Renal pelvis (tissue), 4 donors: Measurements from ENCODE around the gene LKAAEAR1. TPM values are rescaled to one million over a fixed set of nuclear protein-coding genes. Genes with fewer than 3 reads are reported as not detected.

Experiments
- DNase-seq: peaks from one replicate; pipeline ENCODE4 v3.0.0-alpha.2; 2013
- polyA plus RNA-seq, 3 donors: library from polyadenylated mRNA; unstranded; fragments of 120-200 nt; gene quantifications; one replicate each; pipeline ENCODE4 v1.2.1, GENCODE V29; 2013; ENCODE audit not compliant: insufficient read length in 3 of 3

LKAAEAR1 gene
- polyA plus RNA-seq, 3 donors = 0.36 TPM; not detected in 1

- DNase-seq = no peak
These were observed 4.0 kb downstream of the LKAAEAR1 start, which contains the start of gene OPRL1 for GRCh38 chr20:64080013-64080812. Gene OPRL1, plus strand, starts transcription at chr20:64080082. Its CDS starts 12,639 bp downstream, at chr20:64092721.

DNA sequence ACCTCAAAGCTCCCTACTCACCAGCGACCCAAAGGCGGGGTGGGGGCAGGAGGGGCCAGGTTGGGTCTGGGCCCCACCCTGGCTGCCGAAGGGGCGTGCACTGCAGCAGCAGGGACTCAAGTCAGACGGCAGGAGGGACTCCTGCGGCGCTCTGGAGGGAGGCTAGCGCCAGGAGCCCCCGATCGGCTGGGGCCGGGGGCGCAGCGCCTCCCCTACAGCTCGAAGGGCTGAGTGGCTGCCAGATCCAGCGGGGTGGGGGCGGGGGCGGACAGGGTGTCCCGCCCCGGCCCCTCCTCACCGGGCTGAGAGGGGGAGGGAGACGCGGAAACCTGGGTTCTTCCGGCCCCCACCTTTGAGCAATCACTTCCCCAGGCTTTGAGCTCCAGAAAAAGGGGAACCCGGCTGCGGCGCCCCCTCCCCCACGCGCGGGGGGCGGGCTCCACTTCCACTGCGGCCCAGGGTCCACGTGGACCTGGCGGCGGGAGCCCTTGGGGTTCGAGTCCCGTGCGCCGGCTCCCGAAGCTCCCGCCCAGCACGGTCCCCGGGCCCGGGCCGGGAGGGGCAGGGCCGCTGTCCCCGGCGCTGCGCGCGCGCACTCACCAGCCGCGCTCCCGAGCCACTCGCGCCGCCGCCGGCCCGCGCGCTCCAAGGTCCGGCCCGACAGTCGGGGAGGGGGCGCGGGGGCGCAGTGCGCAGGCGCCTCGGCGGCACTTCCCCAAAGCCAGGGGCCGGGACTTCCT lies 4.8 kb downstream of the LKAAEAR1 start, which contains the start of gene RGS19:
TSS of gene RGS19 (minus strand) at position 246 of the 740 bp plus-strand sequence. CDS start 2,632 bp downstream, outside the sequence.
- no peak for DNase-seq

DNA sequence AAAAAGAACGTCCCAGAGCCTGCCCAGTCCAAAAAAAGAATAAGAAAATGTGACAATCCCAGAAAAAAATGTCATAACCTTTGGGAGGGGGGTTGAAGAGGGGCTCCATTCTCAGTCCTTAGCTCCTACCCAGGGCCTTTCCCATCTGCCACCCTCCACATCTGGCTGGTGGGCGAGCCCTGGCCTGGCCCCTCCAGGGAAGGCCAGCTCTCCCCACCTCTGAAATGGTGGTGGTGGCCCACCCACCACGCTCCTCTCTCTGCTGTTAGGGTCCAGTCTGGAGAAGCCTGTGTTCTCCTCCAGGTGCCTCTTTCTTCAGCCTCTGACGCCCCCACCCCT lies 5.3 kb downstream of the LKAAEAR1 start:
- no peak for DNase-seq

GRCh38 chr20:64077876-64078551 lies 6.2 kb downstream of the LKAAEAR1 start:
- DNase-seq = no peak

DNA sequence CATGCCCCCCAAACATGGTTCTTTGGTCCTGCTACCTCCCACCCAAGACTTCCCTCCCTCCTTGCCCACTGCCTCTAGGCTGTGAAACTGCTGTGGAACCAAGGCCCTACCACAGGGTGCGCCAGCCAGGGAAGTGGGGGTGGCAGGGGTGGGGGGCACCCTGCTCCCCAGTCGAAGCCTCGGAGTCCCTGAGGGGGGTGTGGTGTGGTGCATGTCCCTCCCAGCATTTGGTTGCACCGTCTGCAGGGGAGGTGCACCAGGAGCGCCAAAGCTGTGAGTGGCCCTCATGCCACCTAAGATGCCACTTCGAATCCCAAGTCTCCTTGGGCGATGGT lies 6.7 kb downstream of the LKAAEAR1 start:
- DNase-seq = no peak

- DNase-seq = no peak
These were observed 7.1 kb downstream of the LKAAEAR1 start for GRCh38 chr20:64077094-64077493.

DNA sequence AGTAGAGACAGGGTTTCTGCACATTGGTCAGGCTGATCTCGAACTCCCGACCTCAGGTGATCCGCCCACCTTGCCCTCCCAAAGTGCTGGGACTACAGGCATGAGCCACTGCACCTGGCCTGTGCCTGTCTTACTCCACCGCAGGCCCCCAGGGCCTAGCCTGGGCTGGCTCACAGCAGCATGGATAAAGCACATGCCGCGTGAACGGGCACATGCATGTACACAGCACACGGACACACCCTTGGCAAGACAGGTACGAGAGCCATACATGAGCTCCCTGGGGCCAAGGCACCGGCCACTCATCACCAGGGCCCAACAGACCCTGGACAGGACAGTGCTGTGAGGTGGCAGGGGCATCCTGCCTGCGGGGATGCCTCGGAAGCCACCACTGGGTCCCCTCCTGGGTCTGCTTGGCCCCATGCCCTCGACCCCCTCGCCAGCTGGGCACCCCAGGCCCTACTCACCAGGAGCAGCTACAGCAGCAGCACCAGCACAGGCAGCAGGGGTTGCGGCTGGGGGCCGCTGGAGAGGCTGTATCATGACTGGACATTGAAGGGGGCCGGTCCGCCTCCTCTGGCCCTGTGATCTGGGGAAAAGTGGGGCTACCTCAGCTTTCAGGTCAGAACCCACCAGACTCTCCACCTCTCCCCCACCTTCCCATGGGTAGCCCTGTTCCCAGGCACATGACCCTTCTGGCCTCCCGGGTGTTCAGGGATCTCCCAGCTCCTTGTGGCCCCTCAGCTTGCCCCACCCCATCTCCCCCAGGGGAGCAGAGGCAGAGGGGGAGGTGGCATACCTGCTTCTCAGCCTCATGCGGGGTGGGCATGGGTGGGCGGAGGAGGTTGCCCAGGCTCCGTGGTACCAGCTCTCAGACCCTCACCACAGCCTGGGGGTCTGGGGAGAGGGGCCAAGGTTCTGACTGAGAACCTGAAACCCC lies 7.9 kb downstream of the LKAAEAR1 start:
- DNase-seq = no peak

GRCh38 chr20:64075556-64075955 lies 8.6 kb downstream of the LKAAEAR1 start:
- no peak for DNase-seq

GRCh38 chr20:64074963-64075362 lies 9.2 kb downstream of the LKAAEAR1 start:
- no peak for DNase-seq

- DNase-seq = no peak
These were observed 9.9 kb downstream of the LKAAEAR1 start for GRCh38 chr20:64074184-64074789.

DNA sequence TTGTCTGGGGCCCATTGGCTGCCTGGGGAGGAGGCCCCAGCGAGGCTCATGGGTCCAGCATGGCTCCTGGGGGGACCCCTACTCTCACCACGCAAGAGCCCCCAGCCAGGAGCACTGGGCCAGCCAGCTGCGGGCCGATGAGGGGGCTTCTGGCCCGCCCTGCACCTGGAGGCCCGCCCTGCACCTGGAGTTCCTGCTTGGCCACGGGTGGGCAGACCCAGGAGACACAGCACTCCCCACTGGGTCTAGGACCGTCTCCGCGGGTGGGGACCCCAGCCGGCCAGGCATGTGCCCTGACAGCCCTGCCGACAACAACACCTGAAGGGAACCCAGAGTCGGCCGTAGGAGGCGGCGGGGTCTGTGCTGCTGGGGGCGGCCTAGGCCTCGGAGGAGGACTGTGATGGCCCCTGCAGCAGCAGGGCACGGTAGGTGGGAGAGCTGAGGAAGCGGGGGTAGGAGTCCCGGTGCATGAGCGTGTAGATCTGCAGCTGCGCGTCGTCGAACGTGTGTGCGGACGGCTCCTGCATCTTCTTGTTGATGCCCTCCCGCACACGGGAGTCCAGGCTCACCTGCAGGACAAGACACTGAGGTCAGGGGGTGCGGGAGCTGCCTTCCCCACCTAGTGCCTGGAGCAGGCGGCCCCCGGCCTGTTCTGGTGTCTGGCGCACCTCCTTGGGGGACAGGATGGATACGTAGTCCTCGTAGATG lies 10.6 kb downstream of the LKAAEAR1 start:
- no peak for DNase-seq

DNA sequence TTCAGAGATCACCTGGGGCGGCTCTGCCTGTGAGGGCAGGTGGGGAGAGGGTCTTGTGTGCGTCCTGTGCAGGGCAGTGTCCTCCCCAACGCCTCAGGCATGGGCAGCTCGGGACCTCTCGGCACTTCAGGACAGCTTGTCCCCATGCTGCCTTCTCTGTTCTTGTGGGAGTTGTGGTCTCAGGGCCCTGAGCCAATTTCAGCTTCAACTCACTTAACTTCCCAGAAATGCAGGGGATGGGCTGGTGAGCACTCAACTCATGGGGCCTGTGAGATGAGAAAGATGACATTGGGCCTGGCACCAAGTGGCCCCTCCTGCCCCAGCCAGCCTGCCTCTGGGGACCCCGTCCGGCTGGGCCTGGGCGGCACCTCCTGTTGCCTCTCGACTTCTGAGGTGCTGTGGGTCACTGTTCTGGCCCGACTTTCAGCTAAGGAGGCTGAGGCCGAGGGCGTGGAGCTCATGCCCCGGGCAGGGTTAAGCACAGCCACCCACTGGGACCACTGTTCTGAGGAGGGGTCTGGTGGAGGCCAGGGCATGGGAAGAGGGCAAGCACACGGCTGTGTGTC lies 11.6 kb downstream of the LKAAEAR1 start:
- DNase-seq = no peak

DNA sequence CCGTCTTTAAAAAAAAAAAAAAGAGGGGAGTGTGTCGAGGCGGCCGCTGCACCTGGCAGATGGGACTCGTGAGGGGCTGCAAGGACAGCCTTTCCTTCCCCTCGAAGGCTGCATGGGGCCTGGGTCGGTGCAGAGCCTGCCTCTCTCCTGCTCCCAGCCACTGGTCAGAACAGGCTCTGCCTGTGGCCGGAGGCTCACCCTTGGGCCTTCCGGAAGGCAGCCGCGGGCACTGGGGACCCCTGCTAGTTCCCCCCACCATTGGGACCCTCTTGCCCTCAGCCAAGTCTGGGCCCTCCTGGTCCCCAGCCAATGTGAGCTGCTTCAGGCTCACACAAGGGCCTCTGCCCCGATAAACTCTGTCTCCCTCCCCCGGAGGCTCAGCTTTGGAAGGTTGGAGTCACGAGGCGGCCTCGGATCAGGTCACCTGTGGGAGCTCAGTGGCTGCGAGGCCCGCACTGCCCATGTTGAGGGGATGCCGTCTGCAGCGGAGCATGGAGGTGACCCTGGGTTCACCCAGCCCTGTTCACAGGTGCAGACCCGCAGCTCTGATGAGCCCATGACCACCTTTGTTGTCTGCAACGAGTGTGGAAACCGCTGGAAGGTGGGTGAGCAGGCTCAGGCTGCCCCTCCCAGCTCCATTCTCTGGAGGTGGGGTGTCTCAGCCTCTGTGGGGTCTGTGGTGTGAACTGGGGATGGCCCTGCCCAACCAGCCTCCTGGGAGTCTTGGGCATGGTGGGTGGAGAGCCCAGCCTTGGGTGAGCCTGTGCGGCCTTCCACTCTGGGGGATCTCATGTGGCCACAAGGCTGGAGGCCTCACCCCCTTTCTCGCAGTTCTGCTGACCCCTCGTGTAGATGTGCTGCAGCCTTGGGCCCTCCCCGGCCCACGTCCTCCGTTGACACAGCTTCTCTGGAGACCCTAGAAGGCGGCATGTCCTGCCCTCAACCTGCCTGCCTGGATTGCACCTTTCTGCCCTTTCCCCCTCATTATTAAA lies 12.6 kb downstream of the LKAAEAR1 start:
- no peak for DNase-seq

- no peak for DNase-seq
These were observed 13.8 kb downstream of the LKAAEAR1 start for GRCh38 chr20:64070244-64070993.

DNA sequence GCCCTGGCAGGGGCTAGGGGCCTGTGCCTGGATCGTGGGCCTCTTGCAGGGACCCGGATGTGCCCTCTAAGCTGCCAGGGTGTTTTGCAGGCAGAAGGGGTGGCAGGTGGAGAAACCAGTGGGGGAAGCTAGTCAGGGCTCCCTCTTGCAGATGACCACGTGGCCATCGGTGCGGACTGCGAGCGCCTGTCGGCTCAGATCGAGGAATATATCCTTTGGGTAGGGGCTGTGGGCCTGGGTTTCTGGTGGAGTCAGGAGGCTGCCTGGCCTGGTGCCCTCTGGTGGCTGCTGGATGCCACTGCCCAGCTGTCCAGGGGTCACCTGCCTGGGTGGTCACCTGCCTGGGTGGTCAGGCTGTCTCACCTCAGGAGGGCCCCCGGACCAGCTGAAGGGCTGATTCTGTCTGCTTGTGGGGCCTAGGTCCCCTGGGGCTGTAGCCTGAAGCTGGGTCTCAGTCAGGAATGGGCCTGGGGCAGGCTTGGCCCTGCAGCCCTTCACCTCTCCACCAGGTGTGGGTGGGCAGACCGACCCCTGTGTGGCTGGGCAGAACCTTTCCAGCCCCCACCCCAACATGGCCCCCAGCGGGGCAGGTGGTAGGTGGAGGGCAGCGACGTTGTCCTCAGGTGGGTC lies 14.5 kb downstream of the LKAAEAR1 start:
- DNase-seq = no peak

DNA sequence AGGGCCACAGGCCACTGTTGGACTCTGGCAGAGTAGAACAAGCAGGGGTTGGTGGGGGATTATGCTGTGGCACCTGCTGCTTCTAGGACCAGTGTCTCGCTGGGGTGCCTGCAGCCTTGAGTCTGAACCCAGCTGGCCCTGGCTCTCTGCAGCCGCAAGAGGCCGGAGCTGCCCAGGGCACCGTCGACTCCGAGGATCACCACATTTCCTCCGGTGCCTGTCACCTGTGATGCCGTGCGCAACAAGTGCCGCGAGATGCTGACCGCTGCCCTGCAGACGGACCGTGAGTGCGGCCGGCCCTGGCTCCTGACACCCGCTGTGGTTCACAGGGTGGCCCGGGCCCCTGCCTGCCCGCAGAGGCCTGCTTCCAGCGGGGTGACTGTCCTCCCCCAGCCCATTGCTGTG lies 15.0 kb downstream of the LKAAEAR1 start:
- DNase-seq = no peak

- no peak for DNase-seq
These were observed 15.6 kb downstream of the LKAAEAR1 start for GRCh38 chr20:64068386-64069208.
